ENCODE results near the gene TARBP1.

DNA sequence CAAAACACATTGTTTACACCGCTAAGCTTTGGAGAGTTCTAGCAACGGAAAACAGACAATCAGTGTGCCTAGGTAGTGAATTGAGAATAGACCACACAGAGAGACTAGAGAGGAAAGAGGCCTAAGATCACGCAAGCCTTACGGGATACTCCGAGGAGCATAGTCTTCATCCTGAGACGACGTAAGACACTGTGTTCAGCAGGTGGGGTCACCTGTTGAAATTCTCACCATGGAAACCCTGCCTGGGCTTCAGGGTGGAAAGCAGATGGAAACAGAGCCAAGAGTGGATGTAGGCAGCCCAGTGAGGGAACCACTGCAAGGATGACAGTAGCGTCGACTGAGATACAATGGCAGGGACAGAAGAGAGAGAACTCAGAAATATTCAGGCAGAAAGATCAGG, 65.5 kb downstream of the TARBP1 start:
- TF ChIP-seq, protein P1, sequence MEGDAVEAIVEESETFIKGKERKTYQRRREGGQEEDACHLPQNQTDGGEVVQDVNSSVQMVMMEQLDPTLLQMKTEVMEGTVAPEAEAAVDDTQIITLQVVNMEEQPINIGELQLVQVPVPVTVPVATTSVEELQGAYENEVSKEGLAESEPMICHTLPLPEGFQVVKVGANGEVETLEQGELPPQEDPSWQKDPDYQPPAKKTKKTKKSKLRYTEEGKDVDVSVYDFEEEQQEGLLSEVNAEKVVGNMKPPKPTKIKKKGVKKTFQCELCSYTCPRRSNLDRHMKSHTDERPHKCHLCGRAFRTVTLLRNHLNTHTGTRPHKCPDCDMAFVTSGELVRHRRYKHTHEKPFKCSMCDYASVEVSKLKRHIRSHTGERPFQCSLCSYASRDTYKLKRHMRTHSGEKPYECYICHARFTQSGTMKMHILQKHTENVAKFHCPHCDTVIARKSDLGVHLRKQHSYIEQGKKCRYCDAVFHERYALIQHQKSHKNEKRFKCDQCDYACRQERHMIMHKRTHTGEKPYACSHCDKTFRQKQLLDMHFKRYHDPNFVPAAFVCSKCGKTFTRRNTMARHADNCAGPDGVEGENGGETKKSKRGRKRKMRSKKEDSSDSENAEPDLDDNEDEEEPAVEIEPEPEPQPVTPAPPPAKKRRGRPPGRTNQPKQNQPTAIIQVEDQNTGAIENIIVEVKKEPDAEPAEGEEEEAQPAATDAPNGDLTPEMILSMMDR (IDR thresholded peaks at IDR 0.05) = no peak
- no peak for TF ChIP-seq POLR2A (IDR thresholded peaks at IDR 0.05)

Measured in esophagus squamous epithelium (tissue), 4 donors.